GM12875 (cell line): ENCODE results near the gene CADM1.

ENCODE experiments used
- H3K4me3 ChIP-seq: one replicate; pipeline ENCODE4 v1.5.1; 2011; ENCODE audit warnings: low read depth, low read length, control low read depth
- TF ChIP-seq, protein P1 (sequence below): IDR thresholded peaks from 2 replicates; pipeline ENCODE4 v1.5.1; 2011; ENCODE audit warnings: low read depth, mild to moderate bottlenecking, control low read depth, inconsistent platforms, low read length, moderate library complexity, borderline replicate concordance; ENCODE audit not compliant: insufficient read depth

The CADM1 gene

DNA sequence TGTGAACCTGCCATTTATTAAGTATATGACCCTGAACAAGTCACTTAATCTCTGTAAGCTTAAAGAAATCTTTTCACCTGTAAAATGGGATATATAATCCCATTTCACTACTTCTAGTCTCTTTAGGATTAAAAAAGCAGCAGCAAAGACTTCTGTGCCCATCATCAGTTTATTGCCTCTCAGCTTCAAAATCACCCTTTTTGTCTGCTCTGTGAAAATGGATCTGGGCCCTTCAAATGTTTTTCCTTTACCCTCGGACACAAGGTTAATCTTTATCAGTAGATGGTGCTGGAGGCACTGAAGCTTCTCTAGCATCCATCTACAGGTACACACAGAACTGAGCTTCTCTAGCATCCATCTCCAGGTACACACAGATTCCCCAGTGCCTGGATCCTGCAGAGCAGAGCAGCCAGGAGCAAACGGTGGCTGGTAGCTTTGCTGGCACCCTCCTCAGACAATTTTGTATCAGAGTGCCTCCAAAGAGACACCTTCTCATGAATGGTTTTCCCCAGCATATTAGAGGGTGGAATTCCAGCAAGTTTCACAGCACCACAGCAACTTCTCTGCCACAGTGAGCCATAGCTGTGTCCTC lies 56.8 kb downstream of the CADM1 start:
- no peak overlapping the region for H3K4me3 ChIP-seq
- TF ChIP-seq, protein P1, sequence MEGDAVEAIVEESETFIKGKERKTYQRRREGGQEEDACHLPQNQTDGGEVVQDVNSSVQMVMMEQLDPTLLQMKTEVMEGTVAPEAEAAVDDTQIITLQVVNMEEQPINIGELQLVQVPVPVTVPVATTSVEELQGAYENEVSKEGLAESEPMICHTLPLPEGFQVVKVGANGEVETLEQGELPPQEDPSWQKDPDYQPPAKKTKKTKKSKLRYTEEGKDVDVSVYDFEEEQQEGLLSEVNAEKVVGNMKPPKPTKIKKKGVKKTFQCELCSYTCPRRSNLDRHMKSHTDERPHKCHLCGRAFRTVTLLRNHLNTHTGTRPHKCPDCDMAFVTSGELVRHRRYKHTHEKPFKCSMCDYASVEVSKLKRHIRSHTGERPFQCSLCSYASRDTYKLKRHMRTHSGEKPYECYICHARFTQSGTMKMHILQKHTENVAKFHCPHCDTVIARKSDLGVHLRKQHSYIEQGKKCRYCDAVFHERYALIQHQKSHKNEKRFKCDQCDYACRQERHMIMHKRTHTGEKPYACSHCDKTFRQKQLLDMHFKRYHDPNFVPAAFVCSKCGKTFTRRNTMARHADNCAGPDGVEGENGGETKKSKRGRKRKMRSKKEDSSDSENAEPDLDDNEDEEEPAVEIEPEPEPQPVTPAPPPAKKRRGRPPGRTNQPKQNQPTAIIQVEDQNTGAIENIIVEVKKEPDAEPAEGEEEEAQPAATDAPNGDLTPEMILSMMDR, result no peak

DNA sequence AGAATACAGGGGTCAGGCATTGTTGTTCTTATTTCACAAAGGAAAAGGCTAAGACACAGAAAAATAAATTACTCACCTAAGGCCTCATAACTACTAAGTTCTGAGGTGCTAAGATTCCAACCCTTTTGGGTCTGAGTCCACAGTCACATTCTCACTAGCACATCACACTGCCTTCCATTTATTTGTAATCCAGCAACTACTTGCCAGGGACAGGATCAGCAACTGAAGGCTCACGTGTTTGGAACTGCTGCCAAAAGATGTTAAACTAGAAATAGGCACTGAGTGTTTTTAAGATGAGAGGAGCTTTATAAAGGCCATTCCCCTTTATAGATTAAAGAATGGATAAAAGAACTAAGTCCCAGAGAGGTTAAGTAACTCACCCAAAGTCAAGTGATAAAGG lies 58.0 kb downstream of the CADM1 start:
- TF ChIP-seq, protein P1, result no peak
- H3K4me3 ChIP-seq, result no peak overlapping the region

DNA sequence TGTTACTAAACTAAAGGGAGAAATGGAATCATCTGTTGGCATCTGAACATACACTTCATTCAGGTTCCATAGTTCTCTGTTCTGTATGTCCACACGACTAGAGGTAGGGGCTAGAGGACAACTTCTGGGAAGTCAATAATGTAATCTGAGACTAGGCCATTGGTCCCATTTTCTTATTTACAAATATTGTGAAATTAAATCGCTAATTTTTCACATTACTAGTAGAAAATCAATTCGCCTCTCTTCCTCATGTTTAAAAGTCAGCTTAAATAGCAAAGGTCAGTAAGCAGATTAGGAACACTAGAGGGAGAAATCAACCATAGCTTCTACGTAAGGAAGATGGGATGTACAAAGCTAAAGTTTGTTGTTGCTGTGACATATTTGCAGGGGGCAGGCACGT lies 59.7 kb downstream of the CADM1 start:
- no peak overlapping the region for H3K4me3 ChIP-seq
- TF ChIP-seq, protein P1, result no peak

DNA sequence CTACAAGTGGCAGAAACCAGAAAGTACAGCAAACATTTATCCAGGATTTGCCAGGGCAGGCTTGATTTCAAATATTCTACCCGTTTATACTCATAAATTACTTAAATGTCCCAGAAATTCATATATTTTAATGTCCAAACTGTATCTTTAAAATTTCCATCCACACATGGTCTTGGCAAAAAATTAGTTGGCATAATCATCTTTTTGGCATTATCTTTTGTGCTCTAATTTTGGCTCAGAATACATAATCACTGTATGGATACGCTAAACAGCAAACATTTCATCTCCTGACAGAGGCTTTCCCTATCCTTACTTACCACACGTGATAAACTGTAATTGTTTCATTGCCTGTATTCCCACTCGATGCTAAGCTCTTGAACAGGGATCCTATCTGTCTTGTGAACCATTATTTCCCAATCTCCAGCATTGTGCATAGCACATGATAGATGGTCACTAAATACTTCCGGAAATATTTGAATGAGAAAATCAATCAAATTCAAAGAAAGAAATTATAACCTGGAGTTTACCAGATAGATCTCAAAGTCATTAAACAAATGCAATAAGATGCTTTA lies 64.2 kb downstream of the CADM1 start:
- H3K4me3 ChIP-seq, result no peak overlapping the region
- TF ChIP-seq, protein P1, result no peak

DNA sequence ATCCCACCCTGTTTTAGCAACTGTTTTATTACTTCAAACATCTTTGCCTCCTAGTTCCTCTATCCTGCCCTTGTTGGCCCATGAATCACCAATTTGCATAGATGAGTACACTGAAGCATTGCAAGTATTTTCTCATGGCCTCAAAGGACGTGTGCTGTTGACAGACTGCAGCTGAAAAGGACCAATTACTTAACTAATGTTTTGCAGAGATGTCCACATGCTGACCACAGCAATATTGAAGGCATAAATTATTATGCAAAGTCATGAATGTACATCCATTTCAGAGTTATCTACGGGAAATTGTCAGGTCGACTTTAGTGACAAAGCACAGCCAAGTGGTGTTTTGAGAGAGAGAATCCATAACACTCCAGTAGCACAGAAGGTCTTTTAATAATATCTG lies 64.8 kb downstream of the CADM1 start:
- TF ChIP-seq, protein P1, result no peak
- no peak overlapping the region for H3K4me3 ChIP-seq

DNA sequence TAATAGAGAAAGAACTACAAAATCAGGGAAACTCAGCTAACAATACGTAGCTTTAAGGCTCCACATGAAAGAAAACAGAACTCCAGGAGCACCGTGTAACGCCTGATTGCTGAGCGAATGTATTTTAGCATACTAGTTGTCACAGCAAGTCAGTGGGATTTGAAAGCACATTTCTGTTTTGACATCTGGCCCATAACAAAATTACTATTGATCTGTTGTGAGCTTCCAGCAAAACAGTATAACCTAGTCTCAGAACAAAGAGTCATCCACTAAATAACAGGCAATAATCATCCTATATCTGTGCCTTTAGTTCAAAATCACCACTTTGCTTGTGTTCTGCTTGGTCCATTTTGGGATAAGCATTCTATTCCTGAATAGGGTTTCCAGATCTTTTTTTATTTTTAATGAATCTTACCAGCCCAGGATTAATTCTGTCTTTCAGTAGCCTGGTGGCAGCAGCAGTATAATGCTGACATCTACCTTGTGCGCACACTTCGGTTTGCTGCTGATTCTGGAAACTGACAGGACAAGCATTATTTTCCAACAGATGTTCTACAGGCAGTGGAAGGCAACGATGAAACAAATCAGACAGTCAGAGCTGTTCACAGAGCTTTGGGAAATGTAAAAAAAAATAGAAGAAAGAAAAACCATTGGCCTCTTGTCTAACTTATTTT lies 66.2 kb downstream of the CADM1 start:
- TF ChIP-seq, protein P1, result no peak
- H3K4me3 ChIP-seq, result no peak overlapping the region

DNA sequence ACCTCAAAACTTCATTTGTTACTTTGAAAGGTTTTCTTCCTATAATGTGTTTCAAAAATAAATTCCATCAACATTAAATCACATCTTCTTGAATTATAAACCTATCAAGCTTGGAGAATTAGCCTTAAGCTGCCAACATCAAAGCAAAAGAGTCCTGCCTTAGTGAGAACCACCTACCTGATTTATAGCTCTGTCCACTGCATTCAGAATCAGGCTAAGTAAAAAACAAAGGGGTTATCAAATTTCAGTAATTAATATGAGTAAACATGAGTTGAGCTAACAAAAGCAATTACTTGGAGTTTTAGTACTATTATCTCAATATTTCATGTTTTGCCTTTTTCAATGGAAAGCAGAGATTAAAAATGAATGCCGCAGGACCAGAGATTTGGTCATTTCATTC lies 73.9 kb downstream of the CADM1 start:
- TF ChIP-seq, protein P1, result no peak
- no peak overlapping the region for H3K4me3 ChIP-seq
